ENCODE results near the gene ADH7. TPM values are rescaled to one million over a fixed set of nuclear protein-coding genes. Genes with fewer than 3 reads are reported as not detected.

Gene ADH7
- total and polyA plus RNA-seq, 2 of the 13 experiments (the other 11 are each of a cell fraction or from before 2014, with no cell fraction given) = not detected

- Histone ChIP-seq H3K9me3 (ENCODE audit: low read length) (no peaks in the 10 kb centered on the region), H2AFZ (ENCODE audit: low read length) (no peak overlapping the region), H3K9ac (ENCODE audit: insufficient read depth, low read depth, low read length) (no peak overlapping the region), H3K4me1 (ENCODE audit: insufficient read depth, low read length) (no peaks in the 10 kb centered on the region), H3K27me3 (ENCODE audit: control insufficient read depth in 1 of 2, insufficient read depth in 2 of 2, low read length in 2 of 2) (no peaks in the 10 kb centered on the region; a peak in 1 of 5 replicates), H3K27ac (ENCODE audit: extremely low read length, insufficient read depth, low read length) (no peak overlapping the region), H3K4me3 (replicated peaks in 1 of 3; ENCODE audit: insufficient read depth in 1 of 3, low read depth in 2 of 3, low read length in 3 of 3) (no peak overlapping the region), H4K20me1 (ENCODE audit: insufficient read depth, low read length) (no peaks in the 10 kb centered on the region), H3K36me3 (replicated peaks in 1 of 2; ENCODE audit: control insufficient read depth in 1 of 2, insufficient read depth in 2 of 2, low read length in 2 of 2) (no peaks in the 10 kb centered on the region), H3K4me2 (ENCODE audit: low read depth, low read length) (no peak overlapping the region), H3K79me2 (ENCODE audit: insufficient read depth, low read length) (no peaks in the 10 kb centered on the region)
- 7% methylated on average over 2 of the region's 2 CpGs for WGBS (ENCODE audit: low lambda C conversion rate)
- intact Hi-C loops (cut with micrococcal nuclease; ENCODE audit: unreplicated experiment) (loop anchor here (10.0 kb wide), 1 partner anchor 383 kb away; the partner anchor contains the start of gene ADH5), in situ Hi-C loops (cut with HindIII; ENCODE audit: extremely low pct_ligation_motif_present, low pct_unique_long_range_greater_than_20kb) (loop anchor here (25.0 kb wide), 1 partner anchor 1006 kb away; no protein-coding TSS in a partner anchor)
- BruUV-seq (replicated peaks) = no TSS peak
- no peak for ATAC-seq
- TF ChIP-seq, protein P1, sequence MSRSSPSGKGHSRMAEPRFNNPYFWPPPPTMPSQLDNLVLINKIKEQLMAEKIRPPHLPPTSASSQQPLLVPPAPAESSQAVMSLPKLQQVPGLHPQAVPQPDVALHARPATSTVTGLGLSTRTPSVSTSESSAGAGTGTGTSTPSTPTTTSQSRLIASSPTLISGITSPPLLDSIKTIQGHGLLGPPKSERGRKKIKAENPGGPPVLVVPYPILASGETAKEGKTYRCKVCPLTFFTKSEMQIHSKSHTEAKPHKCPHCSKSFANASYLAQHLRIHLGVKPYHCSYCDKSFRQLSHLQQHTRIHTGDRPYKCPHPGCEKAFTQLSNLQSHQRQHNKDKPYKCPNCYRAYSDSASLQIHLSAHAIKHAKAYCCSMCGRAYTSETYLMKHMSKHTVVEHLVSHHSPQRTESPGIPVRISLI (CRISPR knock-in tag; IDR thresholded peaks at IDR 0.05; ENCODE audit: borderline replicate concordance) = no peak
- 0 out of 2 replicates have a peak, but pooled peaks have one; percentile 22 for TF ChIP-seq MAFF (IDR thresholded peaks at IDR 0.05; ENCODE audit: low read depth, low read length)
- peak in 1 of 2 experiments; percentile 60; a peak in 2 of 4 replicates for TF ChIP-seq MAFK (conservative IDR thresholded peaks at IDR 0.05 in 1 of 2, IDR thresholded peaks at IDR 0.05 in 1 of 2; ENCODE audit: low read length in 2 of 2)
- no peak for FAIRE-seq
- no peak for DNase-seq (ENCODE audit: low spot score)
- CTCF ChIA-PET (ENCODE audit: low intra/inter-chr PET ratio, low total read pairs) = no interaction called here
- POLR2A ChIA-PET = no interaction called here
Measured at GRCh38 chr4:99467887-99468286, 32.7 kb upstream of the ADH7 start.

- CTCF ChIA-PET (ENCODE audit: low intra/inter-chr PET ratio, low total read pairs) = interaction anchor here (0.7 to 1.6 kb wide), 4 partner anchors 58 to 996 kb away, joined by 3 to 12 read pairs (median 4); no protein-coding TSS in a partner anchor
- DNase-seq (ENCODE audit: low spot score) = no peak
- H3K27me3 ChIP-seq (ENCODE audit: control insufficient read depth in 1 of 2, insufficient read depth in 2 of 2, low read length in 2 of 2) = no peaks in the 10 kb centered on the region; a peak in 1 of 5 replicates
- BruUV-seq (replicated peaks) = no TSS peak
- no peak for ATAC-seq
- H3K4me1 ChIP-seq (ENCODE audit: insufficient read depth, low read length) = peaks cover 9% of the 10 kb centered on the region
- POLR2A ChIA-PET = no interaction called here
- no peak overlapping the region for H3K4me3 ChIP-seq (replicated peaks in 1 of 3; ENCODE audit: insufficient read depth in 1 of 3, low read depth in 2 of 3, low read length in 3 of 3)
- H3K9me3 ChIP-seq (ENCODE audit: low read length) = no peaks in the 10 kb centered on the region
- in situ Hi-C loops (cut with HindIII; ENCODE audit: extremely low pct_ligation_motif_present, low pct_unique_long_range_greater_than_20kb) (loop anchor here (25.0 kb wide), 1 partner anchor 1001 kb away; no protein-coding TSS in a partner anchor), intact Hi-C loops (cut with micrococcal nuclease; ENCODE audit: unreplicated experiment) (loop anchor here (1.0 to 10.0 kb wide), 7 partner anchors 59 to 997 kb away; partner anchors contain the start of genes ADH5 and METAP1)
- H3K27ac ChIP-seq (ENCODE audit: extremely low read length, insufficient read depth, low read length) = no peak overlapping the region
- FAIRE-seq = no peak
- 18% methylated on average over 2 of the region's 2 CpGs for WGBS (ENCODE audit: low lambda C conversion rate)
- no peaks in the 10 kb centered on the region for H4K20me1 ChIP-seq (ENCODE audit: insufficient read depth, low read length)
- no peak overlapping the region for H3K9ac ChIP-seq (ENCODE audit: insufficient read depth, low read depth, low read length)
- H3K4me2 ChIP-seq (ENCODE audit: low read depth, low read length) = no peak overlapping the region
- H3K79me2 ChIP-seq (ENCODE audit: insufficient read depth, low read length) = no peaks in the 10 kb centered on the region
- H2AFZ ChIP-seq (ENCODE audit: low read length) = no peak overlapping the region
- no peaks in the 10 kb centered on the region for H3K36me3 ChIP-seq (replicated peaks in 1 of 2; ENCODE audit: control insufficient read depth in 1 of 2, insufficient read depth in 2 of 2, low read length in 2 of 2)
- TF ChIP-seq ZNF281 (CRISPR knock-in tag; IDR thresholded peaks at IDR 0.05; ENCODE audit: borderline replicate concordance) = no peak
- TF ChIP-seq ZFY (CRISPR knock-in tag; IDR thresholded peaks at IDR 0.05) = no peak
- TF ChIP-seq ZNF704 (CRISPR knock-in tag; IDR thresholded peaks at IDR 0.05; ENCODE audit: borderline replicate concordance) = no peak
- TF ChIP-seq, protein P2, sequence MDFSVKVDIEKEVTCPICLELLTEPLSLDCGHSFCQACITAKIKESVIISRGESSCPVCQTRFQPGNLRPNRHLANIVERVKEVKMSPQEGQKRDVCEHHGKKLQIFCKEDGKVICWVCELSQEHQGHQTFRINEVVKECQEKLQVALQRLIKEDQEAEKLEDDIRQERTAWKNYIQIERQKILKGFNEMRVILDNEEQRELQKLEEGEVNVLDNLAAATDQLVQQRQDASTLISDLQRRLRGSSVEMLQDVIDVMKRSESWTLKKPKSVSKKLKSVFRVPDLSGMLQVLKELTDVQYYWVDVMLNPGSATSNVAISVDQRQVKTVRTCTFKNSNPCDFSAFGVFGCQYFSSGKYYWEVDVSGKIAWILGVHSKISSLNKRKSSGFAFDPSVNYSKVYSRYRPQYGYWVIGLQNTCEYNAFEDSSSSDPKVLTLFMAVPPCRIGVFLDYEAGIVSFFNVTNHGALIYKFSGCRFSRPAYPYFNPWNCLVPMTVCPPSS (IDR thresholded peaks at IDR 0.05) = no peak
- TF ChIP-seq RORA (CRISPR knock-in tag; IDR thresholded peaks at IDR 0.05) = no peak
- no peak for TF ChIP-seq SMAD3 (CRISPR knock-in tag; IDR thresholded peaks at IDR 0.05)
- no peak for TF ChIP-seq ZNF761 (CRISPR knock-in tag; conservative IDR thresholded peaks at IDR 0.05)
- no peak for TF ChIP-seq ZBTB1 (CRISPR knock-in tag; IDR thresholded peaks at IDR 0.05; ENCODE audit: borderline replicate concordance)
Measured at GRCh38 chr4:99463566-99463965, 28.4 kb upstream of the ADH7 start.

All from HepG2 (cell line).